C4-2B (cell line): ENCODE data around the gene MACROD1.

ENCODE experiments used
- CTCF ChIP-seq: fragments of 450-650 bp; conservative IDR thresholded peaks from 2 replicates; pipeline ENCODE4 v1.5.1; 2017; ENCODE audit warnings: mild to moderate bottlenecking
- ZFX ChIP-seq: fragments of 450-650 bp; IDR thresholded peaks from 2 replicates; pipeline ENCODE4 v1.6.1; 2017

- TF ChIP-seq CTCF (no peak), ZFX (no peak)
Measured at GRCh38 chr11:64064374-64065140, 101.4 kb downstream of the MACROD1 start.
